OCI-M1 (cell line): ENCODE data around the gene MAPKAPK3.

Experiments used
- DNase-seq: peaks from one replicate; lab custom pipeline; 2025; lab: John Stamatoyannopoulos, UW

Gene MAPKAPK3

DNA sequence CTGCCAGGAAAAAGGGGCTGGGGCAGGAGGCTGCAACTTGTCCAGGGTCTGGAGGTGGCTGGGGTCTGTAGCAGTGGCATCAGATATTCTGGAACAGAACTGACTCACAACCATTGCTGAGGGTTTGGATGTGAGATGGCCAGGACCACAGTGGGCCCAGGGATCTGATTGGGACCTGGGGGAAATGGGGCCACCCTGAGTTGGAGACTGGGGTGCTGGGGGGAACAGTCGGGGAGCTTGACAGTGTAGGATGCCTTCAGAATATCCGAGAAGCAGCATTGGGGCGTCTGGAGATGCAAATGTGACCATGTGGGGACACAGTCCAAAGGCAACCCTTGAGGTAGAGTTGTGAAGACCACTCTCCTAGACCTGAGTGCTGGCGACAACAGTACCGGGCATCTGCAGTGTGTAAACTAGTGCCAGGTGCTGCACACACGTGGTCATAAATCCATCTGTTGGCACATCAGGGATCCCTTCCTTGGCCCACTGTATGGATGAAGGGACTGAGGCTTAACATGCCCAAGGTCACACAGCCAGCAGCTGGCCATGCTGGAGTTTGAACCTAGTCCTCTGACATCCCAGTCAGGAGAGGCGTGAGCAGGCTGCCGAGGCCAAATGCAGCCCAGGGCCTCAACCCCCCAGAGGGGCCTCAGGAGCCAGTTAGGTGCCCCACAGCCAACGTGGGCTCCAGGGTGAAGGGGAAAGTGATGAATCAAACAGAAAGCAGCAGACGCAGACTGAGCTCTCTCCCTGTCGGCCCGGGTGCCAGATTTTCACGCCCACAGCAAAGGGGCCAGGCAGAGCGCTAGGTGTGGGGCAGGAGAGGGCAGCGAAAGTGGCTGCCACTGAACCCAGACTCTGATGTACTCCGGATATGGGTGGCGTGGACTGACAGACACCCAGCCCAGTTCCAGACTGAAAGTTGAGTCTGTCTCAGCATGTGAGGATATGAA is 28.9 kb upstream of the MAPKAPK3 start:
- DNase-seq, result no peak

DNA sequence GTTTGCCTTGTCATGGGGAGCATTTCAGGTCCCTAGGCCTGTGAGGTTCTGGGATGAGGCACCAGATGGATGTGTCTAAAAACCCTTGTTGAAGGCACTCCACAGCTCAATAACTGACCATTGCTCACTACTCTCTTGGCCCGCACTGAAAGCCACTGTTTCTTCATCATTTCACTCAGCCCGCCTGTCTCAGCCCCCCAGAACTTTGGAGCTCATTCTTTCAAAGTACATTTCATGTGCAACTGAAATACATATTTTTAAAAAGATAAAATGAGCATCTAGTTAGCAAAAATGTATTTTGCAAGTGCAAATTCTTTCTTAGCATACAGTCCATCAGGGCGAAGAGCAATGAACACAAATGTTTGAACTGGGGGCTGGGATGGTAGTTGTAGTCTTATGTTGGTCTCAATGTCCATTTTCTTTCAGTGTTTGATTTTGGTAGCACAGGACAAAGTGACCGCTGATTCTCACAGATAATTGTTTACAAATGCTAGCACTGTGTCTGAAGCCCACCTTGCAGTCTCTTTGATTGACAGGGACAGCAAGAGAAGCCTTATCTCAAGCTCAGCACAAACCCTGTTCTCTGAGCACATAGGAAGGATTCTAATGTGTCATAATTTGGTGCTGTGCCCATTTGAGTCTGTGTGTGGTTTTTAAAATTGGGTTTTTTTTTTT is 28.1 kb upstream of the MAPKAPK3 start:
- DNase-seq, result no peak

DNA sequence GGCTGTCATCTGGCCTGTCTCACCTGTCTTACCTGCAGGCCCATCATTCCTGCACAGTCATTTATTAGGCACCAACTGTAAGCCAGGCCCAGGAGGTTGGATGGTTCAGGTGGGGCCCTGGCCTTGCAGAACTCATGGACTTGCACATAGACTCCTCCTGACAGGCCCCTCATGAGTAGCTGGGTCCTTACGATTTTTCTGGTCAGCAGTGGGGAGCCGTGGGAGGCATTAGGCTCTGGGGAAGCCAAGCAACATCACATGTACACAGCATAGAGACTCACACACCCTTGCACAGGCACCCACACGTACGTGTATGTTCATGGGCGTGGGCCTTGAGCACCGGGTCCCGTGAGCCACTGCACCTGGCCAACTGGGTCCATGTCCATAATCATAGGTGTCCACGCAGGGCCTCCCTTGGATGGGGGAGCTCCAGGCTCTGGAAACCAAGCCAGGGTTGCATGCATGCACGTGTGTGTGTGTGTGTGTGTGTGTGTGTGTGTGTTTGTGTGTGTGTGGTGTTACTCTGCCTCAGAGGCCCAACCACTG is 25.7 kb upstream of the MAPKAPK3 start:
- no peak for DNase-seq

DNA sequence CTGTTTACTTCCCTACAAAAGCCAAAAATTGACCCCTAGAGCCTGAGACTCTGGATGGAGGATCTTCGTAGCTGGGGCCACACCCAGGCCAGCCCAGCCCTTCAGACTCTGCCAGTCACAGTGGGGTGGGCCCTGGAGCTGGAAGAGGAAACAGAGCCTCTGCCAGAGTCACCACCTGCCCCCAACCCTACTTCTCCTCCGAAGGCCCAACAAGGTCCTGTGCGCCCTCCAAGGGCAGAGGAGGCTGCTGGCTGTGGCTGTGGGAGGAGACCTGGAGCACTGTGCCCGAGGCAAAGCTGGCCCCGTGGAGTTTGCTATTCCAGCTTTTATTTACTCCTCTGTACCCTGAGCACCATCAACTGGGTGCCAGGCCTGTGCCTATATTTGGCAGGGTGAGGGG is 24.4 kb upstream of the MAPKAPK3 start:
- DNase-seq, result no peak

DNA sequence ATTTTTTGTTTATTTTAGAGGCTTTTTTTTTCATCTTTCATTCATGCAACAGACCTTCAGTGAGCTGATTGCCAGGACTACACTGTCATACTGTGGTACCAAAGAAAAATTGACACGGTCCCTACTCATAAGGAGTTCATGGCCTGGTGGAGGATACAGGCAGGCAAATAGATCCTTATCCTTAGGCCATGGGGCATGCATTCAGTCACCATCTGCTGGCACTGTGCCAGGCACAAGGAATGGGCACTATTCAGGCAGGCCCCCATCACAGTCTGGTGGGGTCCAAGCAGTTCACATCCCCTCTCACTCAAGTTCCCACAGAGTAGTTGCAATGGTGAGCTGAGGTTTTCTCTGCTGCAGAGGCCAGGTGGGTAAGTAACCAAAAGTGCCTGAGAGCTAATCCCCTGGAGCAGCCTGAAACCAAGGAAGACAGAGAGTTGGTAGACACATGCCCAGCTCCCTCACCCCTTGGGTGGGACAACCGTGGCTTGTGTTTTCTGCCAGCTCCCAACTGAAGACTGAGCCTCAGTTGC is 22.6 kb upstream of the MAPKAPK3 start:
- DNase-seq, result no peak

DNA sequence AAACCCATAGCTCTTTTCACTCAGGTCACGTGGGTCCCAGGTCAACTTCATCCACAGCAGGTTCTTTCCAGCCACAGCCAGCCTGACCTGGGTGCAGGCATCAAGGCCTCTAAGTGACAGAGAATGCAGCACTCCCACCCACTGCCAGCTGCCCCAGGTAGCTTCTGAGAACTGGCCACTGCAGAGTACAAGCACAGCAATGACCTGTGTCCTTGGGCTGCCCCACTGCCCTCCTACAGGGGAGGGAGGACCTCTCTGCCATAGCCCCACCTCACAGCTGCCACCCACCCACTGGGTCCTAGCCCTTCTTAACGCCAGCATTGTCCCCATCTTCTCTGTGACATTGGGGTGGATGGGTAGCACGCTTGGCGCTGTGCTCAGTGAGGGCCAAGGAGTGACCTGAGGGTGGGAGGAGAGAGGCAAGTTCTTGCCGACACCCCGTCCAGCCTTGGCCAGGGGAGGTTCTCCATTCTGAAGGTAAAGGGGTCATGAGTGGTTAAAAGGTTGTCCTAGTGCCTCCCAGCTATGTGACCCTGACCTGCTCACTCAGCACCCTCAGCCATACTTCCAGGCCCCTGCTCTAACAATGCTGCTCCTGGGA is 17.7 kb upstream of the MAPKAPK3 start:
- no peak for DNase-seq

DNA sequence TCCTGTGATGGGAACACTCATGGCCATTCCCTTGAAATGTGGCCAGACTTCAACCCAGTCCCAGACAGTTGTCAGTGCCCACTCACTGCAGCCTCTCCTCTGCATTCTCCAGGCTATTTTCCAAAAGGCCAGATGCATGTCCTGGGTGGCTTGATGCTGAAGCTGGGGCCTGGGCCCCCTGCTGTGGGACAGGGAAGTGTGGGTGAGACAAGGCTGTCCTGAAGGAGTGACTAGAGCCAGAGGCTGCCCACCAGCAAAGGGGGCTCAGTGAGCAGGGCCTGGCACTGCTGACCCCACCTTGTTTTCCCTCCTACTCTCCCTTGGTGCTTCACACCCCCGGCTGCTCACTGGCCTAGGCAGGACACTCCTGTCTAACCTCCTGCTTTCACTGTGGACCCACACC is 17.2 kb upstream of the MAPKAPK3 start:
- DNase-seq, result no peak

DNA sequence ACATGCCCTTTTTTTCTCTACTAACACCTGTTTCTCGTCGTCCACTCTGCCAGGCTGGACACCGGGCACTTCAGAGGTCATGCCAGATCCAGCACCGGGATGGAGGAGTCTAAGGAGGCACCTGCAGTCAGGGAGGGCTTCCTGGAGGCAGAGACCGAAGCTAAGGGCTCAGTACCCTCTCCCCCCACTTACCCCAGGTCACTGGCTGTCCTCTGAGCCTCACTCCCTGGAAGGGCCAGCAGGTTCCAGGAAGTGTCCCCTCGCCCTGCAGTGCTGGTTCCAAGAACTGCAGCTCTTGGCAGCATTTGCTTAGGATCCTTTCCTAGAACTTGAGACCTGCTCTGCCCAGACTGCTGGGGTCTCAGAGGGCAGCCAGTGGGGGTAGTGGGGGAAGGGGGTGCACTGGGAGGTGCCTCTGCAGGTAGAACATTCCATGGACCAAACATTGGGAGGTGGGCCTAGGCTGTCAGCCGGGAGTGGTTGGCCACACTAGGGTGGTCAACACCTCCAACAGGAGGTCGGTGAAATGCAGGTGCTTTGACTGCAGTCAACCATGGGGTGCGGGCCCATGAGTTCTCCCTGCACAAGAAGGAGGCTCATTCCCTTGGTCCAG is 16.7 kb upstream of the MAPKAPK3 start:
- peak; percentile 87 for DNase-seq

DNA sequence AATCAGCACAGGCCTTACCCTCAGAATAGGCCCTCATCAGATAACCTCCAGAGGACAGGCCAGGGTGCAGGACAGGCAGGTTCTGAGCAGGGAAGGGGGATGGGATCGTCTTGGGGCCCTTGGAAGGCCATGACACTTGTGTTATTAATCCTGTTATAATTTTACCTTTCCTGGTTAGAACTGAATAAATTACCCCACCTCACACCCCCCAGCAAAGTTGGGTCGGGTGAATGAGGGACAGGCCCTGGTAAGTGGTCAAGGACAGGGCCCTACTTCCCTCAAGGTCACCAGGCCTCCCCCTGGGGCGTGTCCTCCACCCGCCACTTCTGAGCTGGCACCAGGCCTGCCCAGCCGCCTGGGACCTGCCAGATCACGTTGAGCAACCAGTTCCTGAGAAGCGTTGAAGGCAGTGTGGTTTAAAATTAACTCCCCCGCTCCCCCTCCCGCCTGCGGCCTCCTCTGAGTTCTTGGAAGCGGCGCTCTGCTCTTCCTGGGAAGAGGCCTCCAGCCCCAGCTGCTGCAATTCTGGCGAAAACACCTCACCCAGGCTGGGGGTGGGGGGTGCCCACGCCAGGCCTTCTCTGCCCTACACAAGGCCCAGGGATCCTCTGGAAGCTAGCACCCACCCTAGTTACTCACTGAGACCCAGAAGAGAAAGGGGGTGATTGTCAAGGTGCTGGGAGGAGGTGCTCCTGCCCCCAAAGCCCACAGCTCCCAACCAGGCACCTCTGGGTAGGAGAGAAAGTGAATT is 15.9 kb upstream of the MAPKAPK3 start:
- peak; percentile 97 for DNase-seq

DNA sequence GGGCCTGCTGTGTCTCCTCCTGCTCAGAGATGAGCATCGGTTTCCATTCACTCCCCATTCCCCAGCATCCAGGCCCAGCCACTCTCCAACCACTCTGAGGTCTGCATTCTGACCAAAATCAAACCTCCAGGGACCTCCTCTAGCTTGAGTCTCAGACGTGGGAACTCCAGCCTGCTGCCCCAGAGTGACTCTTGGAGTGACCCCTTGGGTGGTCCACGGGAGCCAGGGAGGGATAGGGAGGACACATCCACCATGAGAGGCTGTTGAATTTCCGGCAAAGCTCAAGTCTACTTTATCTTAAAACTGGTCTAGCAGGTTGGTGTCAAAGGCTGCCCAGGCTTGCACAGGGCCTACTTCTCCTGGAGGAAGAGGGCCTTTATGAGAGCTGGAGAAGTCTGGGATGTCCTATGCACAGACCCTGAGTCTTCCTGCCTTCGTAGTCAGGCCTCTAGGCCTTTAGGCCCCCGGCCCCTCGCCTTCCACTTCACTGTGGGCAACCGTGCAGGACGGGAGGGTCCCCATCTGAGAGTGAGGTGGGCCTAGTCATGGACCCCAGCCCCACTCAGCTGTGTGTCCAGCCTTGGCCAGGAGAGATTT is 14.3 kb upstream of the MAPKAPK3 start:
- DNase-seq, result no peak

DNA sequence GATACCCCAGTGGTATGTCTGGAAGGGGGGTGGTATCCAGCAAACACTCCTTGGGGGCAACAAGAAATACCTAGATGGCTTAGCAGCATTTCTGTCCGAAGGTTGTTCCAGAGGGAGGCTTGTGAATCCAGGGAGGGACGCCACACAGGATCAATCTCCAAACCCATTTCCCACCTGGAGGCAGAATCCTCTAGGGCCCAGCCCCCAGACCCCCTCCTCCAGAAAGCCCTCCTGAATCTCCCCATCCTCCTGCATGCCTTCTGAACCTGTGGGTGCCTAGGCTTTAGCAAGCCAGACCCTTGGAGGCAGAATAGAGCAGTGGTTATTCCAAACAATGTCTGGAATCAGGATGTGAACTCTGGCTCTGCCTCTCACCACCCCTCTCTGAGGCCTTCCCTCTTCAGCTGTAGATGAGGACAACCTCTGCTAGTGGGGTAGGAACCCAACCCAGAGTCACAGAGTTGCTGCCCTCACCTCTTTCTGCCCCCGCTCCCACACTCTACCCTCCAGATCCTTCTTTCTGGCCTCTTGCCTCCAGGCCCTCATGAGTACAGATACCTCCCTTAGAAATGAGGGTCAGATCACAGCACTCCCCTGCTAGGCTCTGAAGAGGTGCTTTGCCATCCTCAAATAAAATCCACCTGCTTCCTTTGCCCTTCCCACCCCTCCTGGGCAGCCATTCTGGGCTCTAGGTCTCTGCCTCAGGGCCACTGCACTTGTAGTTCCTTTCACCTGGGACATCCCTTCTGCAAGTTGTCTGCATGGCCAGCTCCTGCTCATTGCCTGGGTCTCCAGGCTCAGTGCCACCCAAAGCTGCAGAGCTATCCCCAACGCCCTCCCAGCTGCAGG is 13.5 kb upstream of the MAPKAPK3 start:
- no peak for DNase-seq

DNA sequence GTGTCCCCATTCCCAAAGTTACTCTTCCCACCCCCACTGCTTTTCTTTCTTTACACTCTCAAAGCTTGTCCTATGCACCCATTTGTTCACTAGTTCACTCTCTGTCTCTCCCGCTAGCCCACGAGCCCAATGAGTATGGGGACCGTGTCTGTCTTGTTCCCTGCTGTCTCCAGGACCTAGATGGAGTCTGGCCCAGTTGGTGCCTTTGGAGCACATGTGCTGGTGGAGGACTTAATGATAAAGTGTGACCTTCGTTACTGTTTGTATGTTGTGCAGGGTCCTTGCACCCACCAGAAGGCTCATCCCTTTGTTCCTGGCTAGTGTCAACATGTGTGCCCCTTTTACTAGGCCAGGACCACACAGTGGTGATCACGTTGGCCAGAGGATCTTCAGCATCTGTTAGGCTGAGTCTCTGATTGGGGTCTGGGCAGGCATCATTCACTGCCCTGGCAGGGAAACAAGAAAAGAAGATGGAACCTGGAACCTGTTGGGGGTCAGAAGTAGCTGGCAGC is 12.8 kb upstream of the MAPKAPK3 start:
- no peak for DNase-seq

DNA sequence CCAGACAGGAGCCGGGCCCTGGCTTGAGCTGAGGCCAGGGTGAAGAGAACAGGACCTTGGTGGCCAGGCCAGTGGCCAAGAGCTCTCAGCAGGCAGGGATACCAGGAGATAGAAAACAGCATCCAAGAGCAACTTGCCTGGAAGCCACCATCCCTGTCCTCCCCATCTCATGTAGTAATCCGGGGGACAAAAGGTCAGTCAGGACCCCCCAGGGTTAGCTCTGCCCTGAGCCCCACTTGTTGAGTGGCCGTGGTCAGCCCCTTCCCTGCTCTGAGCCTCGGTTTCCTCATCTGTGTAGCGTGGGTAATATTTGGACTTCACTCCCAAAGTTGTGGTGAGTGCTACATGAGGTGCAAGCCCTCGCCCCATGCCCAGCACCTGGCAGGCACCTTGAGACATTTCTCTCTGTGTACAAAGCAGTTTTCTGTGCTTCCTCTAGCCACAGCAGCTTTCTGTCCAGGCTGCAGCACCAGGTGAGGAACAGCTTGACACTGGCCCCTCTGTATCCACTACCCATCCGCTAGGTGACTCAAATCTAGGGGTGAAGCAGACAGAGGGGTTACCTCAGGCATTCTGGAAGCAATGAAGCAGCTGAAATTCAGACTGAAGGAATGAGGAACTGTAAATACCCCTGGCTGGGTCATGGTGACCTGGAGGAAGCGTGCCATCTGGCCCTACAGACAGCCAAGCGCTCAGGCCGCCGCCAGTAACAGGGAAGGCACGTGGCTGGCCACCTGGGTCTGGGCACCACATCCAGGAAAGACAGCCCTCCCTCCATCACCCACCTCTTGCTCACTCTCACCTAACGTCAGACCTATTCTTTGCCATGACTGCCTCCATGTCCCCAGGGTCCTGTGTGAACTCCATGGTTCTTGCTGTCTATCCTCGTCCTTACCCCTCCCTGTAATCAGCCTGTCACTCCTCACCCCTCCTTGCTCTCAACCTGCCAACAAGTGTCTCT is 12.0 kb upstream of the MAPKAPK3 start:
- DNase-seq, result no peak

DNA sequence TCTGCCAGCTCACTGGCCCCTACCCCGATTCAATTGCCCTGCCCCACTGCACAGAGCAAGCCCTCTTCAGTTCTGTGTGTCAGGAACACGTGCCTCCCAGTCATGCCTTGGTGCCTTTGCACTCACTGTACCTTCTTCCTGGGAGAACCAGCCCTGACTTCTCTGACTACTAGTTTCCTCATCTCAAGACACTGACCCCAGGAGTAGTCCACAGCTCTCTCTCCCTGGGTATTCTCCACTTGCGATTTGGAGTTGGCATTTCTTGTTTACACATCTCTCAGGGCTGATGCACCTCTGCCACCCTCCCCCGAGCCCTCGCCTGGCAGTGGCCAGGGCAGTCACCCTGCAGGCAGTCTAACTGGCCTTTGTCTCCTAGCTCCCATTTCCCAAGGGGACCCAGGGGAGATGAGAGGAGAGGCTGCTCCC is 11.0 kb upstream of the MAPKAPK3 start:
- DNase-seq, result no peak

DNA sequence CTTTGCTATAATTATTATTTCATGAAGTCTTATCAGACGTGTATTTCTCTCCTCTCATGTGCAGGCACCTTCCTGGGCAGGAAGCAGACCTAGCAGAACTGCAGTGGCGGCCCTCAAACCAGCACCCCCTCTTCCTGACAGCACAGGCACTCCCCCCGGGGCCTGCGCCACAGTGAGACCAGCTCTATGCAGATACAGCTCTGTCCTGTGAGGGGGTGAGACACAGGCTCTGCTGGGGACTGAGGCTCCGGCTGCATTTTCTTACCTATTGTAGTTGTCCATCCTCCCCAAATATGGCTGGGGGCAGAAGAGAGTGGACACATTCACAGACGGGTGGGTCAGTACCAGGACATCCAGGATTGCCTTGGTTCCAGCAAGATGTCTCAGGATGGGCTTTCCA is 10.4 kb upstream of the MAPKAPK3 start:
- no peak for DNase-seq

DNA sequence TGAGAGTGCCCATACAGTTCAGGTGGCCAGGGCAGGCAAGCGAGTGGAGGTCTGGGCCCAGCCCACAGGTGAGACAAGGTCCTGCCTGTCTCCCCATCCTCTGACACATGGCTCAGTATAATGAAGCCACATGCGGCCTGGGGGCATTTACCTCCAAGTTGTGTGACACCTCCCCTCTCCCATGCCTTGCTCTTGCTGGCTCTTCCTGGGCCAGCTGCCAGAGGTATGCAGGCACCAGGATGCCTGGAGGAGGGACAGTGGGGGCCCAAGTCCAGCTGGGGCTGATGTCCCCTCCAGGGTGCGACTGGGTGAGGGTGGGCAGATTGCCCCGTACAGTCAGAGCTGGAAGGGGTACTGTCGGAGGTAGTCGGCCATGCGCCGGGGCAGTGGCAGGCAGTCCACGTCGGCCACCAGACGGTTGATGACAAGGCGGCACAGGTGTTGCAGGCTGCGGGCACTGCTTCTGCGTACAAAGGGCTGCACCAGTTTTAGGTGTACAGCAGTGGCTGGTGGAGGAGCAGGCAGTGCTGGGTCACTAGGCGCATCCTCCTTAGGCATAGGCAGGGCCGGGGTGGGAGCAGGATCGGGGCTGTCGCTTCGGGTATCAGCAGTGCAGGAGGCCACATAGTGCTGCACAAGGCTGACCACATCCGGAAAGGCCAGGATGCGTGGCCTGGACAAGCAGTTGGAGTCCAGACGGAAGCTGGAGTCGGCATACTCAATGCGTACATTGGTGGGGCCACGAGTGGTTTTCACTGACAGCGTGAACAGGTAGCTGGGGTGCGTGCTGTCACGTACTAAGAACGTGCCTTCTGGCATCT is 9.5 kb upstream of the MAPKAPK3 start:
- no peak for DNase-seq

DNA sequence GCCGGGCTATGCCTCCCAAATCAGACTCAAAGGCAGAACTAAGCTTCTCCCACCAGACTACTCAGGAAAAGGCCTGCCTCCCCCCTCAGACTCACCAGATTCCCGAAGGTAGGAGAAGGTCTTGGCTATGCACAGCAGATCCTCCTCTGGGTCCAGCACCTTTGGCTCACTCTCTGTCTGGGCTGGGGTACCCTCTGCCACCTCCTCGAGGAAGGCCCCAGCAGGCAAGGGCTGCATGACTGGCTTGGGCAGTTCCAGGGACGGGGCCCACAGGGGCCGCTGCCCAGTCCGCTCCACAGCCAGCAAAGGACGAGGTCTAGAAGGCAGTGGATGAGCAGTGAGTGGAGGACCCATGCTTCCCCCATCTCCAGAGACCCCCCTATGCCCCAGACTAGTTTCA is 8.7 kb upstream of the MAPKAPK3 start:
- no peak for DNase-seq
